VCaP (cell line): Measurements from ENCODE around the gene WDR13.

ENCODE experiments used
- H3K27ac ChIP-seq: fragments of 450-650 bp; 2 replicates; pipeline ENCODE4 v1.5.1; 2017
- CTCF ChIP-seq: fragments of 450-650 bp; conservative IDR thresholded peaks from 2 replicates; pipeline ENCODE4 v1.5.1; 2017; ENCODE audit warnings: mild to moderate bottlenecking, moderate library complexity

Gene WDR13

GRCh38 chrX:48599341-48599740 lies 2.0 kb downstream of the WDR13 start:
- TF ChIP-seq CTCF = no peak
- no peak overlapping the region for H3K27ac ChIP-seq

GRCh38 chrX:48600226-48600625 lies 2.9 kb downstream of the WDR13 start:
- H3K27ac ChIP-seq = no peak overlapping the region
- TF ChIP-seq CTCF = no peak

GRCh38 chrX:48601741-48602394 lies 4.6 kb downstream of the WDR13 start:
- no peak overlapping the region for H3K27ac ChIP-seq
- TF ChIP-seq CTCF = no peak

GRCh38 chrX:48604701-48605100 lies 7.4 kb downstream of the WDR13 start:
- H3K27ac ChIP-seq = no peak overlapping the region
- no peak for TF ChIP-seq CTCF

GRCh38 chrX:48606091-48606490 lies 8.8 kb downstream of the WDR13 start:
- TF ChIP-seq CTCF = no peak

GRCh38 chrX:48611703-48612102 lies 14.4 kb downstream of the WDR13 start:
- H3K27ac ChIP-seq = no peak overlapping the region
- no peak for TF ChIP-seq CTCF

More at GRCh38 chrX:48606091-48606490, 8.8 kb downstream of the WDR13 start:
- H3K27ac ChIP-seq = no peak overlapping the region

- no peak for TF ChIP-seq CTCF
- H3K27ac ChIP-seq = no peak overlapping the region
Observed at GRCh38 chrX:48613502-48614160, 16.3 kb downstream of the WDR13 start.
